AG04450 (cell line): ENCODE results near the gene CTLA4. TPM values are rescaled to one million over a fixed set of nuclear protein-coding genes. Genes with fewer than 3 reads are reported as not detected.

ENCODE experiments used
- CTCF ChIA-PET: fragments of 300-600, 350-600 bp; formaldehyde crosslinking; extraction: SDS; loops from one replicate; lab custom pipeline; 2022; ENCODE audit warnings: antibody characterized with exemption, inconsistent platforms; lab: Charles Lee
- POLR2A ChIA-PET: fragments of 350-600 bp; formaldehyde crosslinking; extraction: SDS; loops from one replicate; lab custom pipeline; 2021; ENCODE audit warnings: antibody characterized with exemption, inconsistent platforms; lab: Yijun Ruan, JAX
- DNase-seq: peaks from one replicate; pipeline ENCODE4 v3.0.0-alpha.2; 2011; ENCODE audit warnings: low read depth, low spot score
- H3K27ac ChIP-seq: one replicate; pipeline ENCODE4 v1.5.1; 2012; ENCODE audit warnings: low read depth, low read length, control low read depth
- H3K27me3 ChIP-seq: one replicate; pipeline ENCODE4 v1.6.0; 2012; ENCODE audit warnings: low read length; ENCODE audit not compliant: control insufficient read depth, insufficient read depth
- H3K4me3 ChIP-seq: 2 replicates; pipeline ENCODE4 v1.5.1; 2011; ENCODE audit warnings: mild to moderate bottlenecking, low read depth, low read length, control low read depth
- H3K9me3 ChIP-seq: 2 replicates; pipeline ENCODE4 v1.5.1; 2012; ENCODE audit warnings: low read length; ENCODE audit not compliant: control insufficient read depth, insufficient read depth
- polyA plus RNA-seq: library from polyadenylated mRNA; depleted of rRNA; stranded (reverse); fragments of >200 nt; gene quantifications from 2 replicates; pipeline ENCODE4 v1.2.3, GENCODE V29; 2011
- TF ChIP-seq, protein P1 (sequence below): IDR thresholded peaks from 2 replicates; pipeline ENCODE4 v1.5.1; 2011; ENCODE audit warnings: low read depth, low read length, control low read depth, inconsistent platforms

Gene CTLA4
- polyA plus RNA-seq, 1 experiment: not detected

DNA sequence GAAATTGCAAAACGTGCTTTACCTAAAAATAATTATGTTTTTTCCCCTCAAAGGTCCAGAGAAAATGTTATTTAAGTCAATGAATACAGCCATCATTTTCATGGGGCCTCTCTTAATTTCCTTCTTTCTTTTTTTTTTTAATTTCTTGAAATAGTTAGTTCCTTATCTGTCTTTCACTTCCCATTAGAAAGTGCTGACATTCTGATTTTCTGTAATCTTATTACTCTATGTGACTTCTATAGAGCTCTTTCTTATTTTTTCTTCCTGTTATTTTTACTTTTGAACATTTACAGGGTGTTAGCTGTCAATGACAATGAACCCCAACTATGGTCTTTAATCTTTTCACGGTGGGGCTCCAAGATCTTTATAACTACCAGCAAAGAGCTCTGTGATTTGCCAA lies 30.0 kb downstream of the CTLA4 start:
- ChIA-PET CTCF (no interaction called here), POLR2A (no interaction called here)
- no peak for DNase-seq
- TF ChIP-seq, protein P1, sequence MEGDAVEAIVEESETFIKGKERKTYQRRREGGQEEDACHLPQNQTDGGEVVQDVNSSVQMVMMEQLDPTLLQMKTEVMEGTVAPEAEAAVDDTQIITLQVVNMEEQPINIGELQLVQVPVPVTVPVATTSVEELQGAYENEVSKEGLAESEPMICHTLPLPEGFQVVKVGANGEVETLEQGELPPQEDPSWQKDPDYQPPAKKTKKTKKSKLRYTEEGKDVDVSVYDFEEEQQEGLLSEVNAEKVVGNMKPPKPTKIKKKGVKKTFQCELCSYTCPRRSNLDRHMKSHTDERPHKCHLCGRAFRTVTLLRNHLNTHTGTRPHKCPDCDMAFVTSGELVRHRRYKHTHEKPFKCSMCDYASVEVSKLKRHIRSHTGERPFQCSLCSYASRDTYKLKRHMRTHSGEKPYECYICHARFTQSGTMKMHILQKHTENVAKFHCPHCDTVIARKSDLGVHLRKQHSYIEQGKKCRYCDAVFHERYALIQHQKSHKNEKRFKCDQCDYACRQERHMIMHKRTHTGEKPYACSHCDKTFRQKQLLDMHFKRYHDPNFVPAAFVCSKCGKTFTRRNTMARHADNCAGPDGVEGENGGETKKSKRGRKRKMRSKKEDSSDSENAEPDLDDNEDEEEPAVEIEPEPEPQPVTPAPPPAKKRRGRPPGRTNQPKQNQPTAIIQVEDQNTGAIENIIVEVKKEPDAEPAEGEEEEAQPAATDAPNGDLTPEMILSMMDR: no peak
- H3K27ac ChIP-seq: no peak overlapping the region
- H3K4me3 ChIP-seq: no peak overlapping the region
- no peaks in the 10 kb centered on the region for H3K9me3 ChIP-seq
- H3K27me3 ChIP-seq: peaks cover 5% of the 10 kb centered on the region

DNA sequence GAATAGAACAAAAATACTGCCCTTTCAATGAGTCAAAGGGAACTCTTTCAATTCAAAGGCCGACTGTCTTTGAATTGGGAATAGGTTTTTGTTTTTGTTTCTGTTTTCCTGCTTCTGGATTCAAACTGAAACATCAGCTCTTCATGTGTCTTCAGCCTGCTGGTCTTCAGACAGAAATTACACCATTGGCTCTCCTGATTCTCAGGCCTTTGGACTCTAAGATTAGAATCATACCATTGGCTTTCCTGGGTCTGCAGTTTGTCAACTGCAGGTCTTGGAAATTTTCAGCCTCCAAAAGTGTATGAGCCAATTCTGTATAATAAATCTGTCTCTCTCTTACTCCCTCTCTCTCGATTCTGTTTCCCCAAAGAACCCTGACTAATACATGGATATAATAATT lies 31.1 kb downstream of the CTLA4 start:
- no peak for DNase-seq
- no peak overlapping the region for H3K4me3 ChIP-seq
- no peaks in the 10 kb centered on the region for H3K9me3 ChIP-seq
- TF ChIP-seq, protein P1: no peak
- no peak overlapping the region for H3K27ac ChIP-seq
- ChIA-PET POLR2A (no interaction called here), CTCF (no interaction called here)
- peaks cover 1% of the 10 kb centered on the region for H3K27me3 ChIP-seq

DNA sequence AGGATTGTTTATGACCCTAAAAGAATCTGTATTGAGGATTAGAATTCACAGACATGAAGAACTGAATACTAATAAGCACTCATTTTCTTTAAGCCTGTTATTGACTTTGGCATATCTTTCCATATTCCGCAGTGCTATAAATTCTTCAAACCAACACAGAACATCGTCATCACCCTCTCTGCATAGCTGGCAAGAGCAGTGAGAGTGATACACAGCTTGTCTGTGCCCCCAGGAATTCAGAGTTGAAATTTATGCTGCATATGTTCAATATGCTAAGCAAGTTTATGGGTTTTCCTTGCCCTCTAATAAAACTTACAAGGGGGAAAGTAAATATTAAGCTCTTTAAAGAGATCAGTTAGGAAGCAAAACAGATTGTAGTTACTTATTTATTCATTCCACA lies 32.7 kb downstream of the CTLA4 start:
- DNase-seq: no peak
- H3K4me3 ChIP-seq: no peak overlapping the region
- no peaks in the 10 kb centered on the region for H3K9me3 ChIP-seq
- no peaks in the 10 kb centered on the region for H3K27me3 ChIP-seq
- TF ChIP-seq, protein P1: no peak
- H3K27ac ChIP-seq: no peak overlapping the region
- ChIA-PET POLR2A (no interaction called here), CTCF (no interaction called here)

DNA sequence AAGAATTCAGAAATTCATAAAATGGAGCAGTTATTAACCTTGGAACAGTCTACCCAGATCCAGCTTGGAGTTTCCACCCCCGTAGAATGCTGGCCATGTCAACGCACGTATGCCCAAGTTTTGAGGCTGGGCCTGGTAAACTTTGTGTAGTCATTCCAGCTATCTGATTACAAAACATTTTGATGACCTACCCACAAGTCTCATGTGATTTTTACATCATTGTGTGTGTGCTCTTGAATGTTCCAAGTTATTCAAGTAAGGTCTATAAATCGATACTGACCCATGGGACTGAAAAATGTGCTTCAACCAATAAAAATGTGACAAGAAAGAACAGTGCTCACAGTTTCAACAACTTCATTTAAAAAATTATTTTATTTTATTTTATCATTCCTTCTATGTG lies 36.5 kb downstream of the CTLA4 start:
- no peak overlapping the region for H3K4me3 ChIP-seq
- TF ChIP-seq, protein P1: no peak
- H3K27ac ChIP-seq: no peak overlapping the region
- H3K9me3 ChIP-seq: no peaks in the 10 kb centered on the region
- H3K27me3 ChIP-seq: no peaks in the 10 kb centered on the region
- POLR2A ChIA-PET: no interaction called here
- DNase-seq: no peak
- CTCF ChIA-PET: no interaction called here

DNA sequence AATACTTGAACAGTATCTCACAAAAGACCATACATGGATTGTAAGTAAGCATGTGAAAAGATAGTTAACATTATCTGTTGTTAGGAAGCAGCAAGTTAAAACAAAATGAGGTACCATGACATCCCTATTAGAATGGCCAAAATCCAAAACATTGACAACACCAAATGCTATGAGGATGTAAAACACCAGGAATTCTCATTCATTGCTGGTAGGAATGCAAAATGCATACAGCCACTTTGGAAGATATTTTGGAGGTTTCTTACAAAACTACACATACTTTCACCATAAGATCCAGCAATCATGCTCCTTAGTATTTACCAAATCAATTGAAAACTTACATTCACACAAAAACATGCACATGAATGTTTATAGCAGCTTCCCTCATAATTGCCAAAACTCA lies 38.1 kb downstream of the CTLA4 start:
- CTCF ChIA-PET: no interaction called here

More for the DNA sequence above, 38.1 kb downstream of the CTLA4 start:
- DNase-seq: no peak
- Histone ChIP-seq H3K27me3 (no peaks in the 10 kb centered on the region), H3K9me3 (no peaks in the 10 kb centered on the region), H3K4me3 (no peak overlapping the region), H3K27ac (no peak overlapping the region)
- TF ChIP-seq, protein P1: no peak
- POLR2A ChIA-PET: no interaction called here
